Neural cell (in vitro differentiated cells): ENCODE measurements around the gene DCANP1. TPM values are rescaled to one million over a fixed set of nuclear protein-coding genes. Genes with fewer than 3 reads are reported as not detected.
A peak's percentile ranks its signal among the peaks of the same experiment; 100 is the strongest.

Experiments
- H2AFZ ChIP-seq: fragments of 200-600, 300-800 bp; sonication (generic), shearing (Covaris generic); 2 replicates; pipeline ENCODE4 v1.6.0; 2014; ENCODE audit warnings: low read depth, mild to moderate bottlenecking, antibody characterized with exemption, low read length, moderate library complexity
- H3F3A ChIP-seq: fragments of 200-600 bp; shearing (Covaris generic); 2 replicates; pipeline ENCODE4 v1.6.1; 2016; ENCODE audit warnings: mild to moderate bottlenecking, moderate library complexity, mixed read lengths, antibody characterized with exemption, low read length; ENCODE audit not compliant: insufficient read depth, poor library complexity, severe bottlenecking
- H3K27ac ChIP-seq: fragments of 200-600, 300-800 bp; sonication (generic), shearing (Covaris generic); 2 replicates; pipeline ENCODE4 v1.5.1; 2014; ENCODE audit warnings: mild to moderate bottlenecking, low read length, moderate library complexity
- H3K27me3 ChIP-seq: fragments of 300-800, 200-600 bp; sonication (generic), shearing (Covaris generic); 2 replicates; pipeline ENCODE4 v1.6.0; 2014; ENCODE audit warnings: mild to moderate bottlenecking, low read depth, low read length, moderate library complexity; ENCODE audit not compliant: insufficient read depth
- H3K36me3 ChIP-seq: fragments of 300-800, 200-600 bp; sonication (generic), shearing (Covaris generic); 2 replicates; pipeline ENCODE4 v1.5.1; 2014; ENCODE audit warnings: mild to moderate bottlenecking, antibody characterized with exemption, low read length, moderate library complexity; ENCODE audit not compliant: insufficient read depth
- H3K4me2 ChIP-seq: fragments of 300-800, 200-600 bp; sonication (generic), shearing (Covaris generic); 2 replicates; pipeline ENCODE4 v1.6.0; 2014; ENCODE audit warnings: mild to moderate bottlenecking, low read length
- H3K4me3 ChIP-seq: fragments of 300-800, 200-600 bp; sonication (generic), shearing (Covaris generic); 2 replicates; pipeline ENCODE4 v1.5.1; 2014; ENCODE audit warnings: mild to moderate bottlenecking, low read length, moderate library complexity
- H3K79me2 ChIP-seq: fragments of 200-600 bp; shearing (Covaris generic); replicated peaks from 2 replicates; pipeline ENCODE4 v1.6.0; 2014; ENCODE audit warnings: mild to moderate bottlenecking, low read length, moderate library complexity; ENCODE audit not compliant: insufficient read depth
- H3K9ac ChIP-seq: fragments of 300-800, 200-600 bp; sonication (generic), shearing (Covaris generic); 2 replicates; pipeline ENCODE4 v1.6.1; 2016; ENCODE audit warnings: mild to moderate bottlenecking, low read length, mixed read lengths
- H3K9me2 ChIP-seq: fragments of 200-600 bp; shearing (Covaris generic); 2 replicates; pipeline ENCODE4 v1.6.1; 2016; ENCODE audit warnings: mild to moderate bottlenecking, low read length, mixed read lengths; ENCODE audit not compliant: insufficient read depth
- H3K9me3 ChIP-seq: fragments of 200-600, 300-800 bp; sonication (generic), shearing (Covaris generic); 2 replicates; pipeline ENCODE4 v1.6.1; 2016; ENCODE audit warnings: mild to moderate bottlenecking, mixed run types, low read length, moderate library complexity, mixed read lengths
- H4K20me1 ChIP-seq: fragments of 200-600 bp; shearing (Covaris generic); 2 replicates; pipeline ENCODE4 v1.6.1; 2016; ENCODE audit warnings: mild to moderate bottlenecking, mixed run types; ENCODE audit not compliant: insufficient read depth
- EP300 ChIP-seq: fragments of 450-650 bp; conservative IDR thresholded peaks from 2 replicates; pipeline ENCODE4 v1.6.1; 2014; ENCODE audit warnings: antibody characterized with exemption, mild to moderate bottlenecking, moderate library complexity; ENCODE audit not compliant: poor library complexity, severe bottlenecking
- EZH2 ChIP-seq: fragments of 200-600, 300-800 bp; shearing (Covaris generic), sonication (generic); IDR thresholded peaks from 2 replicates; pipeline ENCODE4 v1.6.1; 2014; ENCODE audit warnings: antibody characterized with exemption, low read length, borderline replicate concordance, mild to moderate bottlenecking; ENCODE audit not compliant: insufficient read depth, poor library complexity, severe bottlenecking
- MXI1 ChIP-seq: fragments of 450-650 bp; conservative IDR thresholded peaks from 2 replicates; pipeline ENCODE4 v1.6.1; 2014; ENCODE audit warnings: antibody characterized with exemption, mild to moderate bottlenecking; ENCODE audit not compliant: poor library complexity, severe bottlenecking
- POLR2AphosphoS5 ChIP-seq: IDR thresholded peaks from 2 replicates; pipeline ENCODE4 v1.6.1; 2012
- REST ChIP-seq: IDR thresholded peaks from 2 replicates; pipeline ENCODE4 v1.6.1; 2012; ENCODE audit warnings: borderline replicate concordance
- SMC3 ChIP-seq: fragments of 450-650 bp; conservative IDR thresholded peaks from 2 replicates; pipeline ENCODE4 v1.6.1; 2014; ENCODE audit warnings: antibody characterized with exemption, mild to moderate bottlenecking, moderate library complexity; ENCODE audit not compliant: poor library complexity
- polyA plus RNA-seq: library from polyadenylated mRNA; depleted of rRNA; stranded (reverse); fragments of >200 nt; gene quantifications from 2 replicates; pipeline ENCODE4 v1.2.3, GENCODE V29; 2014

DCANP1 gene
- polyA plus RNA-seq, 1 donor from 2014 or later = not detected

GRCh38 chr5:135441919-135442318, 5.2 kb downstream of the DCANP1 start:
- TF ChIP-seq SMC3 (no peak), REST (no peak), POLR2AphosphoS5 (no peak)
- Histone ChIP-seq H3K27ac (no peak overlapping the region), H3K4me2 (no peak overlapping the region), H3K4me3 (no peak overlapping the region), H3F3A (no peaks in the 10 kb centered on the region), H4K20me1 (no peaks in the 10 kb centered on the region), H3K36me3 (no peaks in the 10 kb centered on the region), H3K9ac (no peak overlapping the region), H2AFZ (no peak overlapping the region), H3K9me2 (no peaks in the 10 kb centered on the region), H3K27me3 (no peaks in the 10 kb centered on the region), H3K79me2 (no peaks in the 10 kb centered on the region), H3K9me3 (no peaks in the 10 kb centered on the region)

- no peaks in the 10 kb centered on the region for H3K9me2 ChIP-seq
- no peak overlapping the region for H3K4me2 ChIP-seq
- no peaks in the 10 kb centered on the region for H3K9me3 ChIP-seq
- no peaks in the 10 kb centered on the region for H3K79me2 ChIP-seq
- no peak overlapping the region for H2AFZ ChIP-seq
- no peaks in the 10 kb centered on the region for H3K36me3 ChIP-seq
- H3K27me3 ChIP-seq = no peaks in the 10 kb centered on the region
- no peaks in the 10 kb centered on the region for H3F3A ChIP-seq
- no peak overlapping the region for H3K9ac ChIP-seq
- TF ChIP-seq MXI1 (no peak), EZH2 (no peak)
- no peaks in the 10 kb centered on the region for H4K20me1 ChIP-seq
- no peak overlapping the region for H3K27ac ChIP-seq
- H3K4me3 ChIP-seq = no peak overlapping the region
Observed at GRCh38 chr5:135441350-135441831, 5.8 kb downstream of the DCANP1 start.

- Histone ChIP-seq H4K20me1 (no peaks in the 10 kb centered on the region), H3K79me2 (no peaks in the 10 kb centered on the region), H3F3A (no peaks in the 10 kb centered on the region), H3K9me2 (no peaks in the 10 kb centered on the region), H2AFZ (no peak overlapping the region), H3K36me3 (no peaks in the 10 kb centered on the region), H3K4me3 (no peak overlapping the region), H3K27ac (no peak overlapping the region), H3K27me3 (no peaks in the 10 kb centered on the region), H3K9me3 (no peaks in the 10 kb centered on the region), H3K9ac (peak overlapping the region; percentile 24), H3K4me2 (no peak overlapping the region)
- TF ChIP-seq SMC3 = no peak
- peak; percentile 18 for TF ChIP-seq EP300
Observed at GRCh38 chr5:135440916-135441315, 6.2 kb downstream of the DCANP1 start.
